Measurements from ENCODE around the gene SPR.

SPR gene

DNA sequence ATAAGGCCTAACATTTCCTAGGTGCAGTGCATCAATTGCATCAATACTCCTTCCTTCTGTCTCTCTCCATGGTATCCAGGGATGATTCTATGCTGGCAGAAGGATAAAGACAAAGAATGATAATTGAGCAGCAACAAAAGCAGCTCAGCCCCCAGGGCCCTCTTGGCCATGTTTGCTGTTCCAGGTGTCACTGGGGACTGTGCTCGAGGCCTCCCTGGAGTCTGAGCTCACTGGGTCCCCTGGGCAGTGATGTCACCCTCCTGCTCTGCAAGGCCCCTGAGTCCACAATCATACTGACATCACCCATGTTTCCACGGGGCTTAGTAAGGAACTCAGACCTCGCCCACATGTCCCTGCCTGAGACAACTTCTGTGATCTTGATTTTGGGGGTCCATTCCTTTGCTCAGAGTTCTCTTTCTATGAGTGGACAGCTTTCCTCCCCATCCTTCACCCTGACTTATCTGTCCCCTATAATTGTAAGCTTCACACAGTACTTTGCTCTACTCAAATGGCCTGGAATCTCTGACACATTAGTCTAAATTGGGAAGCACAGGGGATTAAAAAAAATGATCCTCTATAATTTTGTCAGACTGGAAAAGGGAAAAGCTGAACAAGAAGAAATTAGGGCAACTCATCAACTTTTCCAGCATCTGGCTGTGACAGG, 45.6 kb upstream of the SPR start (continued):
- TF ChIP-seq ZNF26 (tag by site-specific recombination; IDR thresholded peaks at IDR 0.05) (no peak), ZBTB48 (tag by site-specific recombination; IDR thresholded peaks at IDR 0.05) (peak; percentile 79), GLIS1 (tag by site-specific recombination; IDR thresholded peaks at IDR 0.05) (peak; percentile 97), ZNF114 (tag by site-specific recombination; IDR thresholded peaks at IDR 0.05) (no peak), ZNF629 (tag by site-specific recombination; IDR thresholded peaks at IDR 0.05) (peak; percentile 89), ZNF394 (tag by site-specific recombination; IDR thresholded peaks at IDR 0.05; ENCODE audit: borderline replicate concordance) (peak; percentile 28; the same call in 1 of the 2 replicates)

- H3K36me3 ChIP-seq (ENCODE audit: control insufficient read depth in 2 of 2, insufficient read depth in 1 of 2, low read length in 2 of 2) = no peaks in the 10 kb centered on the region
- ChIA-PET CTCF (interaction anchor here (0.5 to 2.4 kb wide), 4 partner anchors 16 to 137 kb away, joined by 3 to 12 read pairs (median 5); no protein-coding TSS in a partner anchor), POLR2A (no interaction called here)
- TF ChIP-seq ZNF558 (tag by site-specific recombination; IDR thresholded peaks at IDR 0.05) (no peak), ZNF544 (tag by site-specific recombination; IDR thresholded peaks at IDR 0.05) (no peak), ZNF792 (tag by site-specific recombination; IDR thresholded peaks at IDR 0.05) (no peak), ZNF114 (tag by site-specific recombination; IDR thresholded peaks at IDR 0.05) (no peak), OSR2 (tag by site-specific recombination; IDR thresholded peaks at IDR 0.05) (no peak), ZNF394 (tag by site-specific recombination; IDR thresholded peaks at IDR 0.05; ENCODE audit: borderline replicate concordance) (no peak), ZNF18 (tag by site-specific recombination; IDR thresholded peaks at IDR 0.05) (no peak), PATZ1 (tag by site-specific recombination; IDR thresholded peaks at IDR 0.05) (no peak), ZNF37A (tag by site-specific recombination; IDR thresholded peaks at IDR 0.05) (no peak), ZNF510 (tag by site-specific recombination; IDR thresholded peaks at IDR 0.05; ENCODE audit: insufficient replicate concordance) (no peak), ZBTB20 (tag by site-specific recombination; IDR thresholded peaks at IDR 0.05) (no peak), ZEB2 (tag by site-specific recombination; IDR thresholded peaks at IDR 0.05) (no peak), PRDM4 (tag by site-specific recombination; IDR thresholded peaks at IDR 0.05) (no peak), ZNF138 (tag by site-specific recombination; IDR thresholded peaks at IDR 0.05; ENCODE audit: borderline replicate concordance) (no peak), ZIC2 (tag by site-specific recombination; IDR thresholded peaks at IDR 0.05) (no peak), KLF9 (tag by site-specific recombination; IDR thresholded peaks at IDR 0.05; ENCODE audit: low read depth) (no peak)
- TF ChIP-seq, protein P1, sequence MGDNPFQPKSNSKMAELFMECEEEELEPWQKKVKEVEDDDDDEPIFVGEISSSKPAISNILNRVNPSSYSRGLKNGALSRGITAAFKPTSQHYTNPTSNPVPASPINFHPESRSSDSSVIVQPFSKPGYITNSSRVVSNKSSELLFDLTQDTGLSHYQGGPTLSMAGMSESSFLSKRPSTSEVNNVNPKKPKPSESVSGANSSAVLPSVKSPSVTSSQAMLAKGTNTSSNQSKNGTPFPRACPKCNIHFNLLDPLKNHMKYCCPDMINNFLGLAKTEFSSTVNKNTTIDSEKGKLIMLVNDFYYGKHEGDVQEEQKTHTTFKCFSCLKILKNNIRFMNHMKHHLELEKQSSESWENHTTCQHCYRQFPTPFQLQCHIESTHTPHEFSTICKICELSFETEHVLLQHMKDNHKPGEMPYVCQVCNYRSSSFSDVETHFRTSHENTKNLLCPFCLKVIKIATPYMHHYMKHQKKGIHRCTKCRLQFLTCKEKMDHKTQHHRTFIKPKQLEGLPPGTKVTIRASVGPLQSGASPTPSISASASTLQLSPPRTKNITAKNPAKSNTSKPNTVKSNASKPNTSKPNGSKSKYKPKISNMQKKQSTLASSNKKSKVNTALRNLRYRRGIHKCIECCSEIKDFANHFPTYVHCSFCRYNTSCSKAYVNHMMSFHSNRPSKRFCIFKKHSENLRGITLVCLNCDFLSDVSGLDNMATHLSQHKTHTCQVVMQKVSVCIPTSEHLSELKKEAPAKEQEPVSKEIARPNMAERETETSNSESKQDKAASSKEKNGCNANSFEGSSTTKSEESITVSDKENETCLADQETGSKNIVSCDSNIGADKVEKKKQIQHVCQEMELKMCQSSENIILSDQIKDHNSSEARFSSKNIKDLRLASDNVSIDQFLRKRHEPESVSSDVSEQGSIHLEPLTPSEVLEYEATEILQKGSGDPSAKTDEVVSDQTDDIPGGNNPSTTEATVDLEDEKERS (tag by site-specific recombination; IDR thresholded peaks at IDR 0.05) = no peak
- no peak overlapping the region for H3K27ac ChIP-seq (ENCODE audit: extremely low read depth, low read depth, low read length)
- H3K4me3 ChIP-seq (ENCODE audit: low read depth, low read length) = no peak overlapping the region
- no peaks in the 10 kb centered on the region for H3K4me1 ChIP-seq (ENCODE audit: control insufficient read depth, insufficient read depth, low read length)
- H3K9me3 ChIP-seq (ENCODE audit: control insufficient read depth, insufficient read depth, low read depth, low read length) = no peaks in the 10 kb centered on the region
These were observed 43.9 kb upstream of the SPR start for GRCh38 chr2:72843301-72843700.

Data from HEK293 (cell line).